ENCODE results near the gene CLIC3.

Gene CLIC3

GRCh38 chr9:136963341-136963740 is 33.0 kb downstream of the CLIC3 start:
- DNase-seq: no peak

DNA sequence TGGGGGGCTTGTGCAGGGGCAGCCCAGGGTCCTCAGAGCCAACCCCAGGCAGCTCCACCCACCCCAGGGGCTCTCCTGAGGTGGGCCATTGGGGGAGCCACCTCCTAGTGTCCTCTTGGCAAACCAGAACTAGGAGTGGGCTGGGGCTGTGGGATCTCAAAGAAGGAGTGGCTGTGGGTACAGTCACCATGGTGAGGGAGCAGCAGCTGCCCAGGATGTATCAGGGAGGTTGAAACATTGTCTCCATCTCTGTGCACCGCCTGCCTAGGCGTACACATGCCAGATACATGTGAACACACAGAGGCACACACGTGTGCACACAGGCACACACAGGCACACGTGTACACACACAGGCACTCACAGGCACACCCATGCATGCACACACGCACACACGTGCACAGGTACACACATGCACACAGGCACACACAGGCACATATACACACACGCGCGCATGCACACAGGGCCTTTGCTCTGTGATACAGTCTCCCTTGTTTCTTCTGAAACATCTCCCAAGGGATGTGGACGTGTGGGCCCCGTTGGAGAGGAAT is 33.6 kb downstream of the CLIC3 start:
- DNase-seq: no peak

DNA sequence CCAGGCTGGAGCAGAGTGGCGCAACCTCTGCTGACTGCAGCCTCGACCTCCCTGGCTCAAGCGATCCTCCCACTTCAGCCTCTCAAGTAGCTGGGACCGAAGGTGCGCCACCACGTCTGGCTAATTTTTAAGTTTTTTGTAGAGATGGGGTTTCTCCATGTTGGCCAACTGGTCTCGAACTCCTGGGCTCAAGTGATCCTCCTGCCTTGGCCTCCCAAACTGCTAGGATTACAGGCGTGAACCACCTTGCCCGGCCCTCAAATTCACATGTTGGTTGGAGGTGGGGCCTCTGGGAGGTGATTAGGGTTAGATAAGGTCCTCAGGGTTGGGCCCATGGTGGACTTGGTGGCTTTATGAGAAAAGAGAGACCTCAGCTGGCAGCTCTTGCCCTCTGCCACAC is 34.2 kb downstream of the CLIC3 start:
- no peak for DNase-seq

DNA sequence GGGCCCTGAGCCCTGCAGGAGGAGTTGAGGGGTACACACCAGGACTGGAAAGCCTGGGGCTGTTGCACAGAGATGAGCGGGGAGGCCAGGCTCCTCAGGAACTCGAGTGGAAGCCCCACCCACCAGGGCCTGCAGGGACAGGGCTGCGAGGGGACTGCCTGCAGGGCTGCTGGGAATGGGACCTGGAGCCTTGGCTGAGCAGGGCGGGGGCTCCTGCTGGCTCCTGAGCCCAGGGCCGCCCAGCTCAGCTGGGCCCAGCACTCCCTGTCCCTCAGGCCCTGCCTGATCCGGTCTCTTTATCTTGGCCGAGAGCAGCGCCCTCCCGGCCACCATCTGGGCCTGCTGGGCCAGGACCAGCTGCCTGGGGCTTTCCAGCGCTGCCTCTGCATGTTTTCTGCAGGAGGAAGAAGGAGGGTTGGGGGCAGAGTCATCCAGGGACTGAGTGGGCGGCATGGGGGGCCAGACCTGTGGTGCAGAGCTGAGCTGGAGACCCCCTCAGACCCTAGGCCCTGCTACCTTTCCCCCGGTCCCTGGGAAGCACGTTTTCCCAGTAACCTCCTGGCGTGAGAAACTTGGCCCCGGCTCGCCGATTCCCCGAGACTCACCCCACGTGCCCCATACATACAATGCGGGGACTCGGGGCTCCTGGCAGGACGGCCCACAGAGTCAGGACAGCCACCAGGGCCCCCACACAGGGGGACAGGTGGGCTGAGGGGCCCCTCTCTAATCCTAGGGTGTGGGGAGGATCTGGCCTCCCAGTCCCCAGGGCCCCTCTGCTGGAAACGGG is 34.9 kb downstream of the CLIC3 start:
- no peak for DNase-seq

DNA sequence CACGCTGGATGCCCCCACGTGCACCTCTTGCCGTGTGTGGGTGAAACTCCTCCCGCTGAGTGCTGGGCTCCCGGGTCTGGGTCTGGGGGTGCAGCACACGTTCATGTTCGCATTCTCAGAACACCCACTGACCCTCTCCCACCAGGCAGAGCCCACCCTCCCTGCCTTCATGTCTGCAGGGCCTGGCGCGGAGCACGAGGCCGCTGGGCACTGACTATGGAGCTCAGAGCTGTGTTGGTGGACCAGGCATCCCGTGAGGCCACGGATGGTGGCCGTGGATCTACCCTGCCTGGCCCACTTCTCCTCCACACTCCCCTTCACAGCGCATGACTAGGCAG is 35.5 kb downstream of the CLIC3 start:
- no peak for DNase-seq

GRCh38 chr9:136960212-136960937 is 36.0 kb downstream of the CLIC3 start:
- no peak for DNase-seq

DNA sequence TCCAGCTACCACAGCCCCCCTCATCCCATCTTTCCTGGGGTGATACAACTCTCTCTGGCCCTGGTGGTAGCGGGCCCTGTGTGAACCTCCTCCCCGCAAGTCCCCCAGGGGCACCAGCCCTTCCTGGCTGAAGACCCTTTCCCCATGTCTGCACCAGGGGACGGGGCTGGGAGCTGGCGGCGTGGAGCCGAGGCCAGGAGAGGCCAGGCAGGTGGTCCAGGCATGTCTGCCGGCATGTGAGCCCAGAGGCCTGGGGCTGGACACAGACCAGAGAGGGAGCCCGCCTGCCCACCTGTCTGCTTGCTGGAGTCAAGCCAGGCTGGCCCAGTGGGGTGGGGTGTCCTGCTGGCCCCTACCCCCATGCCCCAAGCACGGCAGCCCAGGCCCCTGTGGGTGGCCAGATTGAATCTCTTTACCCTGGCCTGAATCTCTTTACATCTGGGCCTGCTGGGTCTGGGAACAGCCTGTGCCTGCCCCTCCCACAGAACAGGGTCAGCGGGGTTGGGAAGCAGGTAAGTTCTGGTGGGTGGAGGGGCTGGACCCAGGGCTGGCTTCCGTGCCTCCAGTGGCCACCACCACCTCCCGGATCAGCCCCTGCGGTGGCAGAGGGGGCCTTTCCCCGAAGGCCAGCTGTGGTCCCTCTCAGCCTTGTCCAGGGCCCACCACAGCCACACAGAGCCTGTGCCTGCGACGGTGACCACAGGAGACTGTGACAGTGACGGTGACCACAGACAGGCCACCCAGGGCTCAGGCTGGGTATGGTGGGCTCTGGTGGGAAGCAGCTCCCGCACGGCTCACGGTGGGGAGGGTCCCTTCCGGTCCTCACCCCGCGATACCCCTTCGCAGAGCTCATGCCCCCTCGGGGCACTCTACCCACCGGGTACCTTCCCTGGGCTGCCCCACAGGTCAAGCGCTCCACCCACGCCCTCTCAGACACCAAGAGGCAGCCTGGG is 37.2 kb downstream of the CLIC3 start:
- no peak for DNase-seq

- no peak for DNase-seq
Measured at GRCh38 chr9:136958473-136958872, 37.9 kb downstream of the CLIC3 start.

- DNase-seq: no peak
Measured at GRCh38 chr9:136957901-136958300, 38.5 kb downstream of the CLIC3 start.

DNA sequence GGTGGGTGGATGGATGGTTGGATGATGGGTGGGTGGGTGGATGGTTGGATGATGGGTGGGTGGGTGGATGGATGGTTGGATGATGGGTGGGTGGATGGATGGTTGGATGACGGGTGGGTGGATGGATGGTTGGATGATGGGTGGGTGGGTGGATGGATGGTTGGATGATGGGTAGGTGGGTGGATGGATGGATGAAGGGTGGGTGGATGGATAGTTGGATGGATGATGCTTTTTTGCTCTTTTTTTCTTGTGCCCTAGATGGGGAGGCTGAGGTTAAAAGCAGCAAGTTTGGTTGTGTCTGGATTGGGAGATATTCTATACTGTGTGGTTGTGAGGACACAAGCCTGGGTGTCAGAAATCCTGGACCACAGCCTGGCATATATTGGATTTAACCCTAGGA is 38.9 kb downstream of the CLIC3 start:
- DNase-seq: no peak

GRCh38 chr9:136956604-136957003 is 39.8 kb downstream of the CLIC3 start:
- no peak for DNase-seq

- DNase-seq: no peak
Measured at GRCh38 chr9:136955943-136956335, 40.4 kb downstream of the CLIC3 start.

- no peak for DNase-seq
Measured at GRCh38 chr9:136955202-136955942, 41.0 kb downstream of the CLIC3 start.

DNA sequence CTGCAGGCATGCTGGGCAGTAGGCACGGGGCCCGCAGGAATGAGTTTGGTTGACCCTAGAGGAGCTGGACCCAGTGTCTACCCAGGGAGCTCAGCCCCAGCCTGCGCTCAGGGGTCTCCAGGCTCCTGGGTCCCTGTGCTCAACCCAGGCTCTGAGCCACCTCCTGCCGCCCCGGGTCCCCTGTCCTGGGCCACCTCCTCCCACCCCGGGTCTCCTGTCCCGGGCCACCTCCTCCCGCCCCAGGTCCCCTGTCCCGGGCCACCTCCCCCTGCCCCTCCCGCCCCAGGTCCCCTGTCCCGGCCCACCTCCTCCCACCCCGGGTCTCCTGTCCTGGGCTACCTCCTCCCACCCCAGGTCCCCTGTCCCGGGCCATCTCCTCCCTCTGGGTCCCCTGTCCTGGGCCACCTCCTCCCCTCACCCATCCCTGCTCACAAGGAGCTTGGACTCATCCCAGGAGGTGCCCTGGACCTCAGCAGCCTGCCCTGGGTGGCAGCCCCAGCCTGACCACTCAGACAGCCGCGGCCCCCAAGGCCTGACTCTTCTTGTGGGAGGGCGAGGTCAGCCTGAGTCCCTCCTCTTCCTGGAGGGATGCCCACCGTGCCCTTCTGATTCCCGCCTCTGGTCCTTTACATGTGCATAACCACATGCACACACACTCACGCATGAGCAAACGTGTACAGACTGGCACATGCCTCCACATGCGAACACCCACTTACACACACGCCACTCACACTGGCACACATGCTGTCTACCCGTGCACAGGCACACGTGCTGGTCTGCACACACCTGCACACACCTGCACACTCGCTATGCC is 41.9 kb downstream of the CLIC3 start:
- DNase-seq: no peak

GRCh38 chr9:136953771-136954269 is 42.5 kb downstream of the CLIC3 start:
- DNase-seq: no peak

- no peak for DNase-seq
Measured at GRCh38 chr9:136952876-136953770, 43.2 kb downstream of the CLIC3 start.

DNA sequence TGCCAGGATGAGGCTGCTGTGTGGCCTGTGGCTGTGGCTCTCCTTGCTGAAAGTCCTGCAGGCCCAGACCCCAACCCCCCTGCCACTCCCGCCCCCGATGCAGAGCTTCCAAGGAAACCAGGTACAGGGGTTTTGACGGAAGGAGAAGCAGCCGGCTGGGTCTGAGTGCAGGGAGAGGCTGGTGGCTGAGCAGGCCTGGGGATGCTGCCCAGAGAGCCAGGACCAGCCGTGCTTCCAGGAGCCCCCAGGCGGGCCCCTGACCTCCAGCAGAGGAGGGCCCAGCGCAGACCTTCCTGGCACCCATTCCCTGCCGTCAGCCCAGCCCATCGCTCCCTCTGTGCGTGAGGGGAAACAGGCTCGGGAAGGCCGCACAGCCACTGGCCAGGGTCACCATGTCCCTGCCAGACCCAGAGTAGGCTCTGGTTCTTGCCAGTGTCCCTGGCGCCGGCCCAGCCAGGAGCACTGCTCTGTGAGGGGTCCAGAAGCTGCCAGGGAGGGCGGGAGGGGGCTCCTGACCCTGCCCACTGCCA is 44.0 kb downstream of the CLIC3 start:
- DNase-seq: no peak

DNA sequence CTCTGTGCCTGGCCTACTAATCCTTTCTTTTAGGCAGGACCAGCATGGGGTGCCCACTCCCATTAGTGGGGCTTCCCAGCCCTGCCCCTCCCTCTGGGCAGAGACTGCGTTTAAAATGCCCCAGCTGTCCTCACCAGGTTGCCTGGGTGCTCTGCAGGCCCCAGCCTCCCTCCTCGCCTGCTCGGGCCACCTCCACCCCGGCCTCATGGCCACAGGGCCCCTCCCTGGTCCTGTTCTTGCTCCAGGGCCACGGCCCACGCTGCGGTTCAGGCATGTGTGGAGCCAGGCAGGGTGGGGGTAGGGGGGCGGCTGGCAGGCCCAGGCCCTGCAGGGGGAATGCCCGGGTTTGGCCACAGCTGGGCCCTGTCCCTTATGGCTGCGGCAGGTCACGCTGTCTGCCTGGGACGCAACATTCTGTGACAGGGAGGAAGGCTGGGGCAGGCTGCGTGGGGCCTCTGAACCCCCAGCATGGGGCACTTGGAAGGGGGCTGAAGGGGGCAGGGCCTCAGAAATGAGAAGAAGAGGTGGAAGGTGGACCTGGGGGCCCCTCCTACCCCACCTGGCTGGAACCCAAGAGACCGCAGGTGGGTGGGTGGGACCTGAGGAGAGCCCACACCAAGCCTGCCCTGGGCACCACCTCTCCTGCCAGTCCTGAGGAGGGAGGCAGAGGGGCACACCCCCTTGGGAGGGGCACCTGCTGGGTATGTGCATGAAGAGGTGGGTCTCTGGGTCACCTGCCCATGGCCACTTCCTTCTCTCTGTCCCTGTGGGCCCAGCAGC is 44.6 kb downstream of the CLIC3 start, which contains the start of gene LCN12:
TSS of gene LCN12 (plus strand) at position 733 of the 780 bp plus-strand sequence. CDS start 55 bp downstream, outside the sequence.
- no peak for DNase-seq
